ENCODE measurements around the gene CD300E. TPM values are rescaled to one million over a fixed set of nuclear protein-coding genes. Genes with fewer than 3 reads are reported as not detected.
"Not testable (repeated sequence)": the region's sequence is repeated elsewhere in the genome, so short reads cannot be mapped to it uniquely, and the experiment has no call there.

CD300E gene
- total RNA-seq, 1 donor from 2014 or later = not detected

DNA sequence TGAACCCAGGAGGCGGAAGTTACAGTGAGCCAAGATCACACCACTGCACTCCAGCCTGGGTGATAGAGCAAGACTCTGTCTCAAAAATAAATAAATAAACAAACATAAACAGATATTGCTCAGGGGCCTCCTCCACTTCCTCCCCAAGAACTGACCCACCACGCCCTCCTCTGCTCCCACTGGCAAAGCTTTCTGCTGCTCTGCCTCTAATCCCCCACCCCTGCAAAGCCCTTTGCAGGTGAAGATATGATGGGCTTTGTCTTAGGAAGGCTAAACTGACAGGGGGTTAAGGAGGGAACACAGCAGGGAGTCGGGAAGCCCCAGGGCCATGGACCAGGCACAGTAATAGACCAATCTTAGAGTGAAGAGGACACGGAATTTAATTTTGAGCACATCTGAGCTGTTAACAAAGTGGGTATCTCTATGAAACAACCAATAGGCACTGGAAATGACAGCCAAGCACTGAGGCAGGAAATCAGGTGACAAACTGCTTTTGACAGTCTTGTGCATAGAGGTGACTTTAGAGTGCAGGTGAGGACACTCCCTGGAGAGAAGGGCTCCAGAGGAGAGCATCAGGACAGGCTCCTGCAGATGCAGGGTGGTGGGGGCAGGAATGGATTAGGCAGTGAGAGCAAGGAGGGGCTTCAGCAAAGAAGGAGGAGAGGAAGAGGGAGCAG lies 25.1 kb downstream of the CD300E start:
- no peak for DNase-seq

- DNase-seq = no peak
These were observed 26.3 kb downstream of the CD300E start for GRCh38 chr17:74597069-74597790.

- no peak for DNase-seq
These were observed 28.3 kb downstream of the CD300E start for GRCh38 chr17:74595037-74595750.

DNA sequence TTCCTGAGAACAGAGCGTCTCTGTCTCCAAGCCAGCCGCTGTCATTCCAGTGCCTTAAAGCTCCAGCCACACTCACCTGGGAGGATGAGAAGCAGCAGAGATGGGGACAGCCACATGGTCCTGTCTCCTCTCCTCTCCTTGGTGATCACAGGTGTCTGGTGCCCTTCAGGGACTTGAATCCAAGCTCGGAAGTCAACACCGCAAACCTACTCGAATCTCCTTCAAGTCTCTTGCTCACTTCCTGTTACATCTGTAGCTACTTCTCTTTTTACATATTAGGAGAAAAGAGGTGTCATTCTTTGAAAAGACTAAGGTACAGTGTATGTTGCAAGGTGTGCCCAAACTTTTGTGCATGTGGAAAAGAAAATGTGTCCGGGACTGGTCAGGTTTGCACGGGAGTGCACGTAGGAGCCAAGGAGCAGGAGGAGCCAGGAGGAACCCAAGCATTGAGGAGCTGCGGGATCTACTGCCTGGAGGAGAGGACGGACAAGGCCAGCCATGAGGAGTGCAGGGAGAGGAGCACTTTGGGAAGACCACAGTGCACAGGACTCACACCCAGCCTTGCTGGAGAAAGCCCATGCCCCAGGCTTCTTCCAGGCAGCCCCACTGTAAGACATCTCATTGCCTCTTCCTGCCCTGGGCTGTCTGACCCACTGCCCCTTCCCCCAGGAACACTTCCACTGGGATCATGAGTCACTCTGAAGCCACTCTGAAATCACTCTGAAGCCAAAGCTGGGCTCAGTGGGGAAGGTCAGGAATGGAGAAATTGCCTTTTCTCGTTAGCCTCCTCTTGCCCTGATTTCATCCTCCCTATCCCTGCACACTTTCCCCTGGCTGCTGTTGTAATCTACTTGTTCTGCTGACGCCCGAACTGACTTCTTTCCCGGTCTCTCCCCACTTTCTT lies 31.2 kb downstream of the CD300E start, which contains the start of gene CD300LD:
TSS of gene CD300LD (minus strand) at position 197 of the 904 bp plus-strand sequence. CDS start at position 116, 81 bp downstream.
- DNase-seq = no peak

- DNase-seq = no peak
These were observed 32.0 kb downstream of the CD300E start for GRCh38 chr17:74591503-74591902.

- DNase-seq = no peak
These were observed 37.8 kb downstream of the CD300E start for GRCh38 chr17:74585711-74586110.

- no peak for DNase-seq
These were observed 39.1 kb downstream of the CD300E start for GRCh38 chr17:74584292-74585060.

GRCh38 chr17:74582633-74583032 lies 40.9 kb downstream of the CD300E start:
- DNase-seq = no peak

DNA sequence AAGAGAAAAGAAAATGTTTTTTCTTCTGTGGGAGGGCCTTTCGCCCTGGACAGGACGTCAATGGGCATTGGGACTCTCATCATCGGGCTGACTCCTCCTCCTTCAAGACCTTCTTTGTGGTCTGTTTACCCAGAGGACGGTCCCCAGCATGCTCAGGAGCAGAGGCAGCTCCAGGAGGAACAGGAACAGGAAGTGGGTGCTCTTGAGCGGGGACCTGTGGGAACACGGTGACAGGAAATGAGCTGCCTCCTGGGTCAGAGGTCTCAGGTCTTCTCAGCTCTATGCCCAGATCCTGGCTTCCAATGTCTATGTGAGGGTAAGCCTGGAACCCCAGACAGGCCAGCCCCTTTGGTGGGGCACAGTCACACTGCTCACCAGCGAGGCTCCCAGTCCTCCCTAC lies 43.6 kb downstream of the CD300E start:
- no peak for DNase-seq

GRCh38 chr17:74578979-74579378 lies 44.6 kb downstream of the CD300E start:
- no peak for DNase-seq

- no peak for DNase-seq
These were observed 48.9 kb downstream of the CD300E start for GRCh38 chr17:74574489-74575142.

DNA sequence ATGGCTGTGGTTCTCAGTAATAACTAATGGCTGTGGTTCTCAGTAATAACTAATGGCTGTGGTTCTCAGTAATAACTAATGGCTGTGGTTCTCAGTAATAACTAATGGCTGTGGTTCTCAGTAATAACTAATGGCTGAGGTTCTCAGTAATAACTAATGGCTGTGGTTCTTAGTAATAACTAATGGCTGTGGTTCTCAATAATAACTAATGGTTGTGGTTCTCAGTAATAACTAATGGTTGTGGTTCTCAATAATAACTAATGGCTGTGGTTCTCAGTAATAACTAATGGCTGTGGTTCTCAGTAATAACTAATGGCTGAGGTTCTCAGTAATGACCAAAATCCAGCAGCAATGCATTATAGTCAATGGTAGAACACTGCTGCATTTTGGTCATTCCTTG lies 49.9 kb downstream of the CD300E start:
- not testable (repeated sequence) for DNase-seq

- DNase-seq = no peak
These were observed 50.4 kb downstream of the CD300E start for GRCh38 chr17:74573169-74573568.

- no peak for DNase-seq
These were observed 51.8 kb downstream of the CD300E start for GRCh38 chr17:74571621-74572270.

GRCh38 chr17:74569020-74570003 lies 54.2 kb downstream of the CD300E start:
- peak; percentile 52 for DNase-seq

- no peak for DNase-seq
These were observed 55.2 kb downstream of the CD300E start for GRCh38 chr17:74568106-74568873.

DNA sequence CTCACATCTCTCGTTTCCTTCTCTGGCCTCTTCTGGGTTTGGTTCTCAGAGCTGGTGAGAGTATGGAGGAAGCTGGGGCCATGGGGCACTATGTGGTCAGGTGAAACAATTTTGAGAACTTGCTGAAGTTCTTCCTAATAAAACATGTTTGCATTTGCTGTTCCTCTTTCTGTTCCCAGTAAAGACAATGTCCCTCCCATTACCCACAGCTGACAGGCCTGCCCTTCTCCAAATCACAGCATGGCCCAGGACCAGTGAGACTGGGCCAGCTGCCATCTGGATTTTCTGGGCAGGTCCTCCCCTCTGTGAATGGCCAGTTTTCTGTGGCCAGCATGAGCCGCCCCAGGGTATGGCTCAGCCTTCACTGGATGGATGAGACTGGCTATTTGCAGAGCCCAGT lies 56.1 kb downstream of the CD300E start, which contains the start of gene CD300H:
TSS of gene CD300H (minus strand) at position 113 of the 400 bp plus-strand sequence.
- DNase-seq = no peak

Measured in tongue (tissue), 2 donors.